ENCODE data around the gene ELL2. TPM values are rescaled to one million over a fixed set of nuclear protein-coding genes. Genes with fewer than 3 reads are reported as not detected.

Gene ELL2
- polyA plus RNA-seq, 1 donor from 2014 or later: 1.4 TPM

GRCh38 chr5:95838556-95838955 is 123.1 kb downstream of the ELL2 start:
- no peak overlapping the region for H3K27ac ChIP-seq (ENCODE audit: low read length)
- no peak overlapping the region for H3K4me3 ChIP-seq (ENCODE audit: low read length)
- no peaks in the 10 kb centered on the region for H3K79me2 ChIP-seq (replicated peaks; ENCODE audit: insufficient read depth, low read length)
- H3K9me3 ChIP-seq (ENCODE audit: low read length): no peaks in the 10 kb centered on the region
- no peaks in the 10 kb centered on the region for H4K20me1 ChIP-seq (ENCODE audit: insufficient read depth)
- H3K27me3 ChIP-seq (ENCODE audit: insufficient read depth, low read depth, low read length): peaks cover 12% of the 10 kb centered on the region
- no peak overlapping the region for H3K4me2 ChIP-seq (ENCODE audit: low read length)
- no peak overlapping the region for H2AFZ ChIP-seq (ENCODE audit: low read depth, low read length)
- H3K36me3 ChIP-seq (ENCODE audit: insufficient read depth, low read length): no peaks in the 10 kb centered on the region
- no peaks in the 10 kb centered on the region for H3K9me2 ChIP-seq (ENCODE audit: insufficient read depth, low read length)
- no peak for TF ChIP-seq MXI1 (conservative IDR thresholded peaks at IDR 0.05; ENCODE audit: poor library complexity, severe bottlenecking)
- TF ChIP-seq RAD21 (conservative IDR thresholded peaks at IDR 0.05): no peak
- no peak for TF ChIP-seq EZH2 (IDR thresholded peaks at IDR 0.05; ENCODE audit: borderline replicate concordance, insufficient read depth, low read length, poor library complexity, severe bottlenecking)
- TF ChIP-seq POLR2AphosphoS5 (IDR thresholded peaks at IDR 0.05): no peak
- no peak for TF ChIP-seq TAF1 (IDR thresholded peaks at IDR 0.05; ENCODE audit: low read depth)
- no peak for TF ChIP-seq CTCF (IDR thresholded peaks at IDR 0.05; ENCODE audit: poor library complexity, severe bottlenecking)
- TF ChIP-seq REST (IDR thresholded peaks at IDR 0.05; ENCODE audit: borderline replicate concordance): no peak
- H3K9ac ChIP-seq (ENCODE audit: low read length): no peak overlapping the region
- H3F3A ChIP-seq (ENCODE audit: insufficient read depth, low read length, poor library complexity, severe bottlenecking): no peaks in the 10 kb centered on the region

- no peak overlapping the region for H2AFZ ChIP-seq (ENCODE audit: low read depth, low read length)
- no peaks in the 10 kb centered on the region for H3K36me3 ChIP-seq (ENCODE audit: insufficient read depth, low read length)
- H3K4me2 ChIP-seq (ENCODE audit: low read length): no peak overlapping the region
- H3F3A ChIP-seq (ENCODE audit: insufficient read depth, low read length, poor library complexity, severe bottlenecking): no peaks in the 10 kb centered on the region
- no peak overlapping the region for H3K27ac ChIP-seq (ENCODE audit: low read length)
- TF ChIP-seq MXI1 (conservative IDR thresholded peaks at IDR 0.05; ENCODE audit: poor library complexity, severe bottlenecking) (no peak), POLR2AphosphoS5 (IDR thresholded peaks at IDR 0.05) (no peak), CTCF (IDR thresholded peaks at IDR 0.05; ENCODE audit: poor library complexity, severe bottlenecking) (no peak), SMC3 (conservative IDR thresholded peaks at IDR 0.05; ENCODE audit: poor library complexity) (no peak), REST (IDR thresholded peaks at IDR 0.05; ENCODE audit: borderline replicate concordance) (no peak), TAF1 (IDR thresholded peaks at IDR 0.05; ENCODE audit: low read depth) (no peak), EP300 (conservative IDR thresholded peaks at IDR 0.05; ENCODE audit: poor library complexity, severe bottlenecking) (no peak), EZH2 (IDR thresholded peaks at IDR 0.05; ENCODE audit: borderline replicate concordance, insufficient read depth, low read length, poor library complexity, severe bottlenecking) (no peak)
- H3K9me3 ChIP-seq (ENCODE audit: low read length): no peaks in the 10 kb centered on the region
- no peak overlapping the region for H3K4me3 ChIP-seq (ENCODE audit: low read length)
- no peak overlapping the region for H3K9ac ChIP-seq (ENCODE audit: low read length)
- H3K9me2 ChIP-seq (ENCODE audit: insufficient read depth, low read length): no peaks in the 10 kb centered on the region
- H3K79me2 ChIP-seq (replicated peaks; ENCODE audit: insufficient read depth, low read length): no peaks in the 10 kb centered on the region
- H3K27me3 ChIP-seq (ENCODE audit: insufficient read depth, low read depth, low read length): peaks cover 12% of the 10 kb centered on the region
- H4K20me1 ChIP-seq (ENCODE audit: insufficient read depth): no peaks in the 10 kb centered on the region
These were observed 123.6 kb downstream of the ELL2 start for GRCh38 chr5:95838001-95838520.

All from neural cell (in vitro differentiated cells).